ENCODE data around the gene PLEKHG1.

GRCh38 chr6:150576651-150577226, 22.9 kb upstream of the PLEKHG1 start:
- no peak for TF ChIP-seq CTCF (conservative IDR thresholded peaks at IDR 0.05; ENCODE audit: low read depth, low read length)
- TF ChIP-seq EZH2 (IDR thresholded peaks at IDR 0.05; ENCODE audit: borderline replicate concordance, low read depth, low read length, poor library complexity, severe bottlenecking): no peak
